Uterus (tissue), 4 donors: ENCODE measurements around the gene SDC3. TPM values are rescaled to one million over a fixed set of nuclear protein-coding genes. Genes with fewer than 3 reads are reported as not detected.

Source experiments
- DNase-seq, 2 donors: peaks; one replicate each; pipeline ENCODE4 v3.0.0-alpha.2; 2019 to 2020
- H3K27ac ChIP-seq, 2 donors: fragments of 200-600 bp; sonication (generic); 1 replicate in 1 of 2; 2 replicates in 1 of 2; pipeline ENCODE4 v1.5.1; 2016 to 2018
- H3K27me3 ChIP-seq, 2 donors: fragments of 200-600 bp; sonication (generic); one replicate each; pipeline ENCODE4 v1.5.1; 2018 to 2019; ENCODE audit warnings: control low read depth in 1 of 2
- H3K36me3 ChIP-seq, 2 donors: fragments of 200-600 bp; sonication (generic); one replicate each; pipeline ENCODE4 v1.5.1; 2019; ENCODE audit warnings: control low read depth in 1 of 2
- H3K4me1 ChIP-seq, 2 donors: fragments of 200-600 bp; sonication (generic); one replicate each; pipeline ENCODE4 v1.5.1; 2018 to 2019; ENCODE audit warnings: control low read depth in 1 of 2
- H3K4me3 ChIP-seq, 2 donors: fragments of 200-600 bp; sonication (generic); 1 replicate in 1 of 2; 2 replicates in 1 of 2; pipeline ENCODE4 v1.5.1; 2018 to 2019; ENCODE audit warnings: mild to moderate bottlenecking in 1 of 2
- H3K9me3 ChIP-seq, 2 donors: fragments of 200-600 bp; sonication (generic); one replicate each; pipeline ENCODE4 v1.5.1; 2019; ENCODE audit warnings: control low read depth in 1 of 2
- CTCF ChIP-seq, 4 experiments: fragments of 200-600 bp in 2 of 4; fragments of 450-650 bp in 2 of 4; sonication (generic) in 2 of 4; IDR thresholded peaks; one replicate each; pipeline ENCODE4 v1.5.1; 2016 to 2019; ENCODE audit warnings: antibody characterized with exemption in 4 of 4, mild to moderate bottlenecking in 2 of 4, moderate library complexity in 1 of 4
- POLR2A ChIP-seq, 2 donors: fragments of 450-650 bp; IDR thresholded peaks; one replicate each; pipeline ENCODE4 v1.6.1; 2016; ENCODE audit warnings: antibody characterized with exemption in 2 of 2, mild to moderate bottlenecking in 1 of 2, moderate library complexity in 1 of 2
- intact Hi-C: fragments of 100-400 bp; cut with DNase I; formaldehyde crosslinking; loops from one replicate; pipeline ENCODE4 v1.15.1; 2023; ENCODE audit warnings: low total_unique reads
- total RNA-seq, 4 donors: library from RNA; depleted of rRNA in 3 of 4; stranded (reverse); fragments of >200 nt in 3 of 4; gene quantifications; one replicate each; pipeline versions ENCODE4 v1.1.0 to v1.2.4, GENCODE V29; 2014 to 2023
- donor health status: DM: yes; HTN: yes; CAD: no.

The SDC3 gene
- total RNA-seq, 4 donors from 2014 or later: 12.4 to 38.3 (median 30.5) TPM

DNA sequence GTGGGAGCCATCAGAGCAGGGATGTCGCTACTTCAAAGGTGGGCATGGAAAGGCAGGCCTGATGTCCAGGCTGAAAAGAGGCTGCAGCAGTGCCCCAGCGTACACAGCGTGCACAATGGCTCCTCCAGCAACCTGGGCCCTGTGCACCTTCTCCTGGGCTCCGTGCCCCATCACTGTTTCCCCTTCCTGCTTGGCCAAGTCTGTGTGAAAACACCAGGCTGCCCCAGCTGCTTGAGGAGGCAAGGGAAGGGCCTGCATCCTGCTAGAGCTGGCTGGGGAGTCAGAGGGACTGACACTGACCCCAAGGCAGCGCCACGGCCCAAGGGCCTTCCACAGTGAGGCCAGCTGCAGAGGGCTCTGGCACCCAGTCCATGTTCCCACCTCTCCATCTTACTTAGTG lies 33.4 kb downstream of the SDC3 start:
- Histone ChIP-seq H3K4me1 (no peaks in the 10 kb centered on the region), H3K9me3 (no peaks in the 10 kb centered on the region), H3K4me3 (no peak overlapping the region), H3K36me3 (no peaks in the 10 kb centered on the region), H3K27ac (no peak overlapping the region), H3K27me3 (no peaks in the 10 kb centered on the region)
- no peak for DNase-seq
- no peak for TF ChIP-seq POLR2A (IDR thresholded peaks at IDR 0.05)
- no peak for TF ChIP-seq CTCF (IDR thresholded peaks at IDR 0.05)
- intact Hi-C loops: no loop called here

DNA sequence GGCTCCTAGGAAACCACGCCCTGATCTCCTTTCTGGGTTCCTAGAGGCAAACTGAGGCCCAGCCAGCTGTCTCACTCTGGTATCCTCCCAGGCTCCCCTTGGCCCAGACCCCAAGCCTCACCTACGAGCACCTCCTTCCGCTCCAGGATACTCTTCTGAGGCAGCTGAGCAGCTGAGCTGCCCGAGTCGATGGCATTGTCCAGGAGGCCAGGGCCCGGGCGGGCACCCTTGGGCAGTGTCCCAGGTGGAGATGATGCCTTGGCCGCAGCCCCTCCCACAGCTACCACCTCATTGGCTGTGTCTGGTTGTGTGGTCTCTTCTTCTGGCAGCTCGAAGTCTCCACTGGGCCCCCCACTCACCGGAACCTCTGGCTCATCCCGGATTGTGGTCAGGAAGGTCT lies 34.4 kb downstream of the SDC3 start:
- TF ChIP-seq CTCF (IDR thresholded peaks at IDR 0.05) (no peak), POLR2A (IDR thresholded peaks at IDR 0.05) (no peak)
- Histone ChIP-seq H3K27me3 (no peaks in the 10 kb centered on the region), H3K27ac (no peak overlapping the region), H3K36me3 (no peaks in the 10 kb centered on the region), H3K4me3 (no peak overlapping the region), H3K4me1 (no peaks in the 10 kb centered on the region), H3K9me3 (no peaks in the 10 kb centered on the region)
- intact Hi-C loops: no loop called here
- DNase-seq: no peak

GRCh38 chr1:30872948-30873263 lies 35.7 kb downstream of the SDC3 start:
- TF ChIP-seq POLR2A (IDR thresholded peaks at IDR 0.05) (no peak), CTCF (IDR thresholded peaks at IDR 0.05) (no peak)
- Histone ChIP-seq H3K27ac (no peak overlapping the region), H3K27me3 (no peaks in the 10 kb centered on the region), H3K4me3 (no peak overlapping the region), H3K4me1 (no peaks in the 10 kb centered on the region), H3K36me3 (no peaks in the 10 kb centered on the region), H3K9me3 (no peaks in the 10 kb centered on the region)
- no peak for DNase-seq
- intact Hi-C loops: no loop called here

- DNase-seq: no peak
- Histone ChIP-seq H3K9me3 (no peaks in the 10 kb centered on the region), H3K4me1 (no peaks in the 10 kb centered on the region), H3K4me3 (no peak overlapping the region), H3K27ac (no peak overlapping the region), H3K36me3 (no peaks in the 10 kb centered on the region), H3K27me3 (no peaks in the 10 kb centered on the region)
- TF ChIP-seq CTCF (IDR thresholded peaks at IDR 0.05) (no peak), POLR2A (IDR thresholded peaks at IDR 0.05) (no peak)
- intact Hi-C loops: no loop called here
These were observed 36.3 kb downstream of the SDC3 start for GRCh38 chr1:30872033-30872947.

DNA sequence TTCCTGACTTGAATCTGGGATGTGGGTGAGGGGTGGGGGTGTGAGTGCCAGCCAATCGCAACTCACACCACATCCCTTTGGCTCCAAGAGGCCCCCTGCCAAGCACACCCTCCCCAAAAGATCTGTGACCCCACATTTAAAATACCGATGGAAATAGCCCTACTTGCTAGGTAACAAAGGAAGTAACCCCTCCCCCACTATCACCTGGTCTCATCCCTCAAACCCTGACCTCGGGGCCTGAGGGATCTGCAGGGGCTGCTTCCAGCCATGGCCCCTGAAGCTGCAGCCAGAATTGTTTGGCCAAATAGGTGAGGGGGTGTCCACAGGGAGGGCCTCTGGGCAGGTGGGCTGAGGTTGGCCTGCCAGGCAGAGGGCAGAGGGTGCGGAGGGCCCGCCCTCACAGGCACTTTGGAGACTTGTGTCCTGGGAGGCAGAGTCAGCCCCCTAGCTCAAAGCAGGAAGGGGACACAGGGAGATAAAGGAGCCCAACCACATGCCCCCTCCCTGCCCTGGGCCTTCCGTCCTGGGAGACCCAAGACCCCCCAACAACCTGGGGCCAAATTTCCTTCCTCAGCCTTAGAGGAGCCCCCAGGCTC lies 37.2 kb downstream of the SDC3 start:
- no peaks in the 10 kb centered on the region for H3K9me3 ChIP-seq
- no peak overlapping the region for H3K27ac ChIP-seq
- intact Hi-C loops: no loop called here
- no peak overlapping the region for H3K4me3 ChIP-seq
- H3K36me3 ChIP-seq: no peaks in the 10 kb centered on the region
- H3K27me3 ChIP-seq: no peaks in the 10 kb centered on the region
- no peaks in the 10 kb centered on the region for H3K4me1 ChIP-seq
- DNase-seq: no peak
- TF ChIP-seq POLR2A (IDR thresholded peaks at IDR 0.05) (no peak), CTCF (IDR thresholded peaks at IDR 0.05) (no peak)
